Epithelial cell of proximal tubule (primary cell): Measurements from ENCODE around the gene YIPF7. TPM values are rescaled to one million over a fixed set of nuclear protein-coding genes. Genes with fewer than 3 reads are reported as not detected.

Source experiments
- DNase-seq: peaks from one replicate; pipeline ENCODE4 v3.0.0-alpha.2; 2011; ENCODE audit warnings: low read depth
- H3K4me3 ChIP-seq: 2 replicates; pipeline ENCODE4 v1.5.1; 2011; ENCODE audit warnings: low read depth, mild to moderate bottlenecking, low read length
- CTCF ChIP-seq: conservative IDR thresholded peaks from 2 replicates; pipeline ENCODE4 v1.5.1; 2012; ENCODE audit warnings: low read depth, mild to moderate bottlenecking, low read length
- total RNA-seq: library from RNA; depleted of rRNA; stranded (reverse); fragments of >200 nt; gene quantifications from 2 replicates; pipeline ENCODE4 v1.2.3, GENCODE V29; 2015

The YIPF7 gene
- total RNA-seq, 1 donor from 2014 or later = not detected

GRCh38 chr4:44661940-44662622, 10.7 kb upstream of the YIPF7 start:
- DNase-seq = no peak
- no peak overlapping the region for H3K4me3 ChIP-seq
- TF ChIP-seq CTCF = no peak

- DNase-seq = no peak
- no peak overlapping the region for H3K4me3 ChIP-seq
- TF ChIP-seq CTCF = no peak
Observed at GRCh38 chr4:44660396-44660795, 9.0 kb upstream of the YIPF7 start.

GRCh38 chr4:44652002-44652401, 577 bp upstream of the YIPF7 start:
- DNase-seq = no peak
- no peak overlapping the region for H3K4me3 ChIP-seq
- TF ChIP-seq CTCF = no peak

GRCh38 chr4:44646151-44646550, 5.3 kb downstream of the YIPF7 start:
- DNase-seq = no peak
- no peak overlapping the region for H3K4me3 ChIP-seq
- no peak for TF ChIP-seq CTCF

- TF ChIP-seq CTCF = no peak
- DNase-seq = no peak
- H3K4me3 ChIP-seq = no peak overlapping the region
Observed at GRCh38 chr4:44638091-44638490, 13.3 kb downstream of the YIPF7 start.

- no peak overlapping the region for H3K4me3 ChIP-seq
- no peak for DNase-seq
- no peak for TF ChIP-seq CTCF
Observed at GRCh38 chr4:44632733-44633132, 18.7 kb downstream of the YIPF7 start.

- no peak for DNase-seq
Observed at GRCh38 chr4:44632089-44632488, 19.3 kb downstream of the YIPF7 start.

More at GRCh38 chr4:44632089-44632488, 19.3 kb downstream of the YIPF7 start:
- H3K4me3 ChIP-seq = no peak overlapping the region
- TF ChIP-seq CTCF = peak; percentile 12
